GM21528 (cell line): ENCODE measurements around the gene MFSD6.
A peak's percentile ranks its signal among the peaks of the same experiment; 100 is the strongest.
"Not testable (repeated sequence)": the region's sequence is repeated elsewhere in the genome, so short reads cannot be mapped to it uniquely, and the experiment has no call there.

Experiments
- ATAC-seq: cut with Tn5 transposase; IDR thresholded peaks from one replicate; pipeline ENCODE4 v1.9.1; 2021; ENCODE audit warnings: mild to moderate bottlenecking, moderate library complexity; ENCODE audit not compliant: unreplicated experiment, low FRiP score

The MFSD6 gene

GRCh38 chr2:190458352-190459107 is 50.4 kb downstream of the MFSD6 start:
- ATAC-seq, result no peak

- ATAC-seq, result no peak
Measured at GRCh38 chr2:190459881-190460280, 51.7 kb downstream of the MFSD6 start.

- ATAC-seq, result no peak
Measured at GRCh38 chr2:190460487-190460886, 52.3 kb downstream of the MFSD6 start.

- ATAC-seq, result no peak
Measured at GRCh38 chr2:190462181-190462580, 54.0 kb downstream of the MFSD6 start.

- no peak for ATAC-seq
Measured at GRCh38 chr2:190462611-190463010, 54.5 kb downstream of the MFSD6 start.

GRCh38 chr2:190465060-190465459 is 56.9 kb downstream of the MFSD6 start:
- ATAC-seq, result peak; percentile 50

GRCh38 chr2:190466819-190467446 is 58.8 kb downstream of the MFSD6 start:
- no peak for ATAC-seq

- no peak for ATAC-seq
Measured at GRCh38 chr2:190467575-190468083, 59.5 kb downstream of the MFSD6 start.

- ATAC-seq, result not testable (repeated sequence)
Measured at GRCh38 chr2:190468354-190468753, 60.2 kb downstream of the MFSD6 start.

- ATAC-seq, result peak; percentile 62
Measured at GRCh38 chr2:190468814-190469569, 60.8 kb downstream of the MFSD6 start.

GRCh38 chr2:190469771-190470170 is 61.6 kb downstream of the MFSD6 start:
- no peak for ATAC-seq

GRCh38 chr2:190470256-190470826 is 62.2 kb downstream of the MFSD6 start:
- ATAC-seq, result no peak

- ATAC-seq, result no peak
Measured at GRCh38 chr2:190477661-190478454, 69.7 kb downstream of the MFSD6 start.

GRCh38 chr2:190478572-190479195 is 70.5 kb downstream of the MFSD6 start:
- no peak for ATAC-seq

- ATAC-seq, result no peak
Measured at GRCh38 chr2:190481339-190481738, 73.2 kb downstream of the MFSD6 start.

- ATAC-seq, result no peak
Measured at GRCh38 chr2:190482451-190482850, 74.3 kb downstream of the MFSD6 start.

GRCh38 chr2:190486037-190486623 is 78.0 kb downstream of the MFSD6 start:
- no peak for ATAC-seq

- ATAC-seq, result no peak
Measured at GRCh38 chr2:190488516-190489233, 80.5 kb downstream of the MFSD6 start.

GRCh38 chr2:190489475-190489874 is 81.3 kb downstream of the MFSD6 start:
- no peak for ATAC-seq
